ENCODE measurements around the gene AGAP1.
"Not testable (repeated sequence)": the region's sequence is repeated elsewhere in the genome, so short reads cannot be mapped to it uniquely, and the experiment has no call there.

Gene AGAP1

DNA sequence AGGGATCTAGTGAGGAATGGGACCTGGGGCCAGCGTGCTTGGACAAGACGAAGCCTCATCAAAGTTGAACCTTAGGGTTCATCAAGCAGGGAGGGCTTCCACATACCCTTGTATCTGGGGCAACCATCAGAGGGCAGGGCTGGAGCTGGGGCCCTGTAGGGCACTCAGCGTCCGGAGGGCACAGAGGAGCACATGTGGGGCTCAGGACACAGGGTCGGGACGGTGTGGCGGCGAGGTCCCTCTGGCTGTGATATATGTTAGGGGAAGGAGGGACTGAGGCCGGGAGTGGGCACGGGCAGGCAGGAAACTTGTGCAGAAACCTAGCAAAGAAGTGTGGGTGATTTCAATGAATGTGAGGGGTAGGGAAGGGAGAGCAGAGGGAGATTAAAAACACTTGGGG lies 244.0 kb downstream of the AGAP1 start:
- no peak for DNase-seq (ENCODE audit: low spot score)

DNA sequence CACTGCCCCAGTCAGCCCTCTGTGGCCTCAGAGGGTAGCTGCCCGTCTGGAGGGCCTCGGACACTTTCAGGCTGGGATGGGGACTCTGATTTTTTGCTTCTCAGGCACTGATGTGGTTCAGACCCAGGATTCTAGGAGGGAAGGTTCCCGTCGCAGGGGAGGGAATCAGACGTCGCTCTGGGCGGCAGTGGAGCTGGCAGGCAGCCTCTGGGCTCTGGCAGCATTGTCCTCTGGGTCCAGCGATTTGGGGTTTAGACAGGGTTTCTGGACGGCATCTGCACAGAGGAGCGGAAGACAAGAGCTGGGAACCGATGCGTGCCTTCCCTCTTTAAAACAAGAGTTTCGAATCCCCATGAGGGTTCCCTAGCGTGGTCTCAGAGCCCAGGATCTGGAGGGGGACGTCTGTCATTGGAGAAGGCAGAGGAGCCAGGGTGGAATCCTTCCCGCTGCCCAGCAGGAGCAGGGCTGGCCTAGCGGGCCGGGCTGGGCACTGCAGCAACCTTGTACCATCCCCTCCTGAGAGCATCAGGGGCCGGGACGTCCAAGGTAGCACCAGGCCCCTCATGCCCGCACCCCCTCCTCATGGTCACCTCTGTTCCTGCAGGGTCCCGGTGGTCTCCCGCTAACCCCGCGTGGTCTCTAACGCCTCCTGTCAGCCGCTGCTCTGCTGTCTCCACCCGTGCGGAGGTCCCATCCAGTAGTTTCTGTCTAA lies 246.0 kb downstream of the AGAP1 start:
- DNase-seq (ENCODE audit: low spot score), result no peak

- DNase-seq (ENCODE audit: low spot score), result no peak
These were observed 247.0 kb downstream of the AGAP1 start for GRCh38 chr2:235740821-235741220.

GRCh38 chr2:235744161-235744560 lies 250.3 kb downstream of the AGAP1 start:
- no peak for DNase-seq (ENCODE audit: low spot score)

DNA sequence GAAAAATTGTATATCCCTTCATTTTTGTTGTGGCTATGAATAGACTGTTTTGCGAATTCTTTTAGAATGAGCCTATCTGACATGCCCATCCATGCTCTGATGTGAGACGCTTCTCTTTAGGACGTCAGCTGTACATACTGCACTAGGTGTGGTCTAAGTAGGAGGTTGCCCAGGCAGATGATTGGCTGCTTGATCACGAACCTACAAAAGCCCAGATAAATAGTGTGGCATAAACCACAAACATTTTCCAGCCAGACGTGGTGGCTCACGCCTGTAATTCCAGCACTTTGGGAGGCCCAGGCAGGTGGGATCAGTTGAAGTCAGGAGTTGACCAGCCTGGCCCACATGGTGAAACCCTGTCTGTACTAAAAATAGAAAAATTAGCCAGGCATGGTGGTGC lies 251.8 kb downstream of the AGAP1 start:
- no peak for DNase-seq (ENCODE audit: low spot score)

GRCh38 chr2:235746257-235746934 lies 252.6 kb downstream of the AGAP1 start:
- DNase-seq (ENCODE audit: low spot score), result peak; percentile 18

DNA sequence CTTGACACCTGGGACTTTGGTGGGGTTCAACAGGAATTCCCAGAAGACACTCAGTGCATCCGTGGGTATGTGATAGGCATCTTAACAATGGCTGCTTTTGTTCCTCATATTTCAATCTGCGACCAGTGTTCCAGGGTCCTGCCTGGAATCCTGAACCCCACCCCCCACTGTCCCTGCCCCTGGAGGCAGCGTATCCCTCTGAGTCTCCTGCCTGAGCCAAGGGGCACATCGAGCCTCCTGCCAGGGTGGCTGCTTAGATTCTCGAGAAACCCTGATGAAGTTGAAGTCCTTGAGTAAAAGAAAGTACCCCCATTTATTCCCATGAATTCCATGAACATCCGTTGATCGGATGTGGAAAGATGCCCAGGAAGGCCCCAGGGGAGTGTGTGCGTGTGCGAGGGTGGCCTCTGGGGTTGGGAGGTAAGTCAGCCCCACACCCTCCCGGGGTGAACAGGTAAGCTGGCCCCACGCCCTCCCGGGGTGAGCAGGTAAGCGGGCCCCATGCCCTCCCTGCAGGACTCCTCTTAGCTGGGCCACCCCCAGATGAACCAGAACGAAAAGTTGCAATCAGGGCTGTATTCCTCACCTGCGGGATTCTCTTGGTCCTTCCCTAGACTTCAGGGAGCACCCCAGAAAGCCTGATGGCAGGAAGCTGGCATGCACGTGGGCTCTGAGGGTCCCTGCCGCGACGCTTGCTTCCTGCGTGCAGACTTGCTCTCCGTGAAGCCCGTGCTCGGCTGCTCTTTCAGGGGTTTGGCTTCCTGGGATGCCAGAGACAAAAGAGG lies 253.3 kb downstream of the AGAP1 start:
- DNase-seq (ENCODE audit: low spot score), result no peak

DNA sequence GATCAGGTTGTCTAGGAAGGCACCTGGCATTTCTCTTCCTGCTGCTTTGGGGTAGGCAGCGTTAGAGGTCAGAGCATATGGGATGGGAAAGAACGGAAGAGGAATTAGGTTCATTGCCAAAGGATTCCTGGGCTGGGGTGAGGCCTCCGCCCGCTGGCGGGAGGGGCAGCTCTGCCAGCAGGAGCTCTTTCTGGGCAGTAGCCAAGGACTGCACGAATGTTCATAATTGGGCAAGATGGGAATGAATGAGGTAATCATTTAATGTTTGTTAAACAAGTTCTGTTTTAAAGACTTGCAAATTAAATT lies 253.9 kb downstream of the AGAP1 start:
- DNase-seq (ENCODE audit: low spot score), result no peak

- no peak for DNase-seq (ENCODE audit: low spot score)
These were observed 255.4 kb downstream of the AGAP1 start for GRCh38 chr2:235749121-235749770.

DNA sequence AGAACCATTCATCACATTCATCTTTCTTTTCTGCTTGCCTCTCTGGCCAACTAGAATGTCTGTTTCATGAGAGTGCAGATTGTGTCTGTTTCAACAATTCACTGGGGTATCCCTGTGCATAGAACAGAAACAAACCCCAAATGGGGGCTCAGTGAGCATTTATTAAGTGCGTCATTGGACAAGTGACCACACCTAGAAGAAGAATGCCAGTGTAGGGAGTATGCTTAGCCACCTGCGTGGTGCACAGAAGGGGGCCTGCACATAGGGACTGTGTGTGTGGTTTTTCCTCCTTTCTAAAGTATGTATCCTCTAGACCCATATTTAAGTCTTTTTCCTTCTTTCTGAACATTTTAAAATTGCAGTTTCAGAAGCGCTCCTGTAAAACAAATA lies 255.9 kb downstream of the AGAP1 start:
- no peak for DNase-seq (ENCODE audit: low spot score)

GRCh38 chr2:235752846-235753245 lies 259.0 kb downstream of the AGAP1 start:
- no peak for DNase-seq (ENCODE audit: low spot score)

GRCh38 chr2:235754357-235755207 lies 260.7 kb downstream of the AGAP1 start:
- DNase-seq (ENCODE audit: low spot score), result no peak

GRCh38 chr2:235756491-235756890 lies 262.6 kb downstream of the AGAP1 start:
- DNase-seq (ENCODE audit: low spot score), result no peak

DNA sequence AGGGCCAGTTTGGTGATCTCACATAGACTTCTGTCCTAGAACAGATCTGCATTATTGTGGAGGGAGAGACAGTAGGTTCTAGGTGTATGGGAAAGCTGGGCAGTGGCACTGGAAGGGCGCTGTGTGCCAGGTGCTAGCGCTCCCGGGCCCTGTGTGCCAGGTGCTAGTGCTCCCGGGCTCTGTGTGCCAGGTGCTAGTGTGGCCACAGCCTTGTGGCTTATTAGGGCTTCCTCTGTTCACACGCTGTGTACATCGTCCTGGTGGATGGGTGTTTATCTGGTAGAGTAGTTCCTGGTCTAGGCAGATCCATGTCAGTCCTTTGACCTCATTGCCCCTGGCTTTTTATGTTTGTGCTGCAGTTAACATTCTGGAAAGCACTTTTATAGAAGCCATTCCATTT lies 263.4 kb downstream of the AGAP1 start:
- DNase-seq (ENCODE audit: low spot score), result no peak

DNA sequence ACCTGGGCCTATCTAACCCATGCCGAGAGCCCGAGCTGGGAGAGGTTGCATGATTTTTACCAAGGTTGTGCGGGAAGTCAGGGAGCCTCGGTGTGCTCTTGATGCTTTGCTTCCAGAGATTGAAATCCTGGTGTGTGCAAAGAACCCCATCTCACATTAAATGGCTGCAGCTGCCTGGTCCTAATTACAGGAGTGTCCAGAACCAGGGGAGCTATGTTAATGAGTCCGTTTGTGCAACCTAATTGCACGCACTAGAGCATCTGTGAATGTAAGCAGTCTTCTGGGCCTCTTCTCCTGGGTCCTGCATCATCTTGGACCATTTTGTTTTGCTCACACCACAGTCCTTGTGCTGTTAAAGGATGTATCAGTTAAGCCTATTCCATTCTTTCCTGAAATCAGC lies 263.8 kb downstream of the AGAP1 start:
- DNase-seq (ENCODE audit: low spot score), result no peak

DNA sequence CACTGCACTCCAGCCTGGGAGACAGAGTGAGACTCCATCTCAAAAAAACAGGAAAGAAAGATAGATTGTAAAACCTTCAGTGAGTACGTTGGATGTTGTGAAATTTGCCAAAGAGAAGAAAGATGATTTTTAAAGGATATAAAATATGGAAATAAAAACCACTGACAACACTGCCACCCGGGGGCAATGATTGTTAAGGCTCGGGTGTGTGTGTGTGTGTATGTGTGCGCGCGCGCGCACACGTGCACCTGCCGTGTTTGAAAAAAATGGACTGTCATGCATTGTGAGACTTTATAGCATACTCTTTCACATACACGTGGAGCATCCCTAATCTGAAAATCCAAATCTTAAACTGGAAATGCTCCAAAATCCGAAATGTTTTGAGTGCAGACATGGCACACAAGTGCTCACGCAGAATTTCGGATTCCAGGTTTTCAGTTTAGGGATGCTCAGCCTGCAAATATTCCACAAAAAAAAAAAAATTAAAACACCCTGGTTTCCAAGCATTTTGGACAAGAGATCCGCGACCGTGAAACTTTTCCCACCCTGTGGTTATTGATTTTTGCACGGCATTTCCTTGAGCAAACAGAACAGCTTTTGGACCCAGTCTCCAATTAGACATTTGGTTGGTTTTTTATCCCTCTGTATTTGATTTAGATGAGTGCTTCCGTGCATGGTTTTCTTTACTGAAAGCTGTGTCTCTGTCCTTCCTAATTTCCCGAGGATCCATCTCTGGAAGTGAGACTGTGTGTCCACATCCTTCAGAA lies 269.2 kb downstream of the AGAP1 start:
- DNase-seq (ENCODE audit: low spot score), result no peak

DNA sequence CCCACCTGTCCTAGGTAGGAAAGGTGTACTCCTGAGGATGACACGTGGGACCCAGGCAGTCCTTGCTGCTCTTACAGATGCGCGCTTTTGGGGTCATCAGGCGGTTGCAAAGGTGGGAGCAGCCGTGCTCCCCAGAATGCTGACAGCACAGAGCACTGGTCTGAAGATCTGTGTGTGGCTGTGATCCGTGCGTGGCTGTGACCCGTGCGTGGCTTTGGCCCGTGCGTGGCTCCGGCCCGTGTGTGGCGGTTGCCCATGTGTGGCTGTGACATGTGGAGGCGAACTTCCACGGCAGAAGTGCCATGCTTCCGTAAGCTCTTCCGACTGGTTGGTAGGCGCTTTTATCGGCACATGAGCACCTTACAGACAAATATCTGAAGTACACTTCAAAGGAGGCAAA lies 270.0 kb downstream of the AGAP1 start:
- DNase-seq (ENCODE audit: low spot score), result no peak

GRCh38 chr2:235764478-235764877 lies 270.6 kb downstream of the AGAP1 start:
- DNase-seq (ENCODE audit: low spot score), result not testable (repeated sequence)

DNA sequence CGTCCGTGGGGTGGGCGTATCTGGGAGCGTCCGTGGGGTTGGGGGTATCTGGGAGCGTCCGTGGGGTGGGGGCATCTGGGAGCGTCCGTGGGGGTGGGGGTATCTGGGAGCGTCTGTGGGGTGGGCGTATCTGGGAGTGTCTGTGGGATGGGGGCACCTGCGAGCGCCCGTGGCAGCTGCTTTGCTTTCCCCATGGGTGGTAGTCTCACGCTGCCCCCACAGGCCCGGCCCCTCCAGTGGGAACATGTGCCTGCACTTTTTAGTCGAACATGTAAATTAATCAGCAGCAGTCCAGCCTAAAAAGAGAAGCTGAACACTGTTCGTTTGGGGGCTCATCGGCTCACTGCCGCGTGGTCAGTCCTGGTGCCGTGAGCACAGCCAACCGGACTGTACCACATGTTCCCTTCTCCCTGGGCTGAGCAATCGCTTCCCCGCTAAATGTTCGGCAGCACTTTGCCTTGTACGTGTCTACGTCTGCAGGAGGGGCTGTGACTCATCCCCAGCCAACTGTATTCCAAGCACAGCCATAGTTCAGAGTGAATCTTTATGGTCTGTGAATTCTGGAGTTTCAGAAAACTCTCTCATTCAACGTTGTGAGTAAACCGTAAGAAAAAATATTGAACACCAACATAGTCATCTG lies 271.5 kb downstream of the AGAP1 start:
- DNase-seq (ENCODE audit: low spot score), result no peak

- peak; percentile 48 for DNase-seq (ENCODE audit: low spot score)
These were observed 272.4 kb downstream of the AGAP1 start for GRCh38 chr2:235766278-235766677.

DNA sequence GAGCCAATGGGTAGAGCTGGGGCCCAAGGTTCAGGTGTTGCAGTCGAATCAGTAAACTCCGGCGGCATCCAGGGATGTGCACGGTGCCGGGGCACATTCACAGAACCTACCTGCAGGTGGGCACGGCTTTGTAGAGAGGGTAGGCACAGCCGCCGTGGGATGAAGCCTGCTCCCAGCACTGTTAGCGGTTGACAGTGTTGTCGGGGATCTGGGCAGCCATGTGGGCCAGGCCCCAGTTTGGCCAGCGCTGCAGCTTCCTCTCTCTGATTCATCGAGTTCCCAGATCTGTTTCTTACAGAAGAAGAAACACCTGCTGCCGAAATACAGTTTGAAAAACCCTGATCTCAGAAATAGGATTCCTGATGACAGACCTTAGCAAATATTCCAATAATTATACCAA lies 274.8 kb downstream of the AGAP1 start:
- no peak for DNase-seq (ENCODE audit: low spot score)

Measured in CD4-positive, alpha-beta T cell treated with Interleukin-6 at 100 ng/mL for 8 hours (primary cell).